SK-N-SH treated with all-trans-retinoic acid at 6 μM for 48 hours (cell line): ENCODE results near the gene C3orf22.

ENCODE experiments used
- BACH2 ChIP-seq: fragments of 250-450 bp; sonication (Bioruptor Pico); IDR thresholded peaks from 2 replicates; pipeline ENCODE4 v1.9.0; 2021; ENCODE audit warnings: mild to moderate bottlenecking, borderline replicate concordance
- CREB5 ChIP-seq: fragments of 250-450 bp; sonication (Bioruptor Pico); IDR thresholded peaks from 2 replicates; pipeline ENCODE4 v1.5.1; 2020; ENCODE audit warnings: low read depth, mild to moderate bottlenecking, moderate library complexity
- CSDC2 ChIP-seq: fragments of 250-450 bp; sonication (Bioruptor Pico); IDR thresholded peaks from 2 replicates; pipeline ENCODE4 v1.5.0; 2020; ENCODE audit warnings: mild to moderate bottlenecking, moderate library complexity
- PATZ1 ChIP-seq: fragments of 250-450 bp; sonication (Bioruptor Pico); IDR thresholded peaks from 2 replicates; pipeline ENCODE4 v1.8.0; 2020; ENCODE audit warnings: mild to moderate bottlenecking, moderate library complexity, borderline replicate concordance
- POU6F1 ChIP-seq: fragments of 250-450 bp; sonication (Bioruptor Pico); IDR thresholded peaks from 2 replicates; pipeline ENCODE4 v1.8.0; 2021; ENCODE audit warnings: low read depth, mild to moderate bottlenecking, moderate library complexity, borderline replicate concordance
- RARB ChIP-seq: fragments of 250-450 bp; sonication (Bioruptor Pico); IDR thresholded peaks from 2 replicates; pipeline ENCODE4 v1.8.0; 2021; ENCODE audit warnings: mild to moderate bottlenecking, moderate library complexity
- TCF4 ChIP-seq: fragments of 250-450 bp; sonication (Bioruptor Pico); IDR thresholded peaks from 2 replicates; pipeline ENCODE4 v1.8.0; 2021; ENCODE audit warnings: mild to moderate bottlenecking, moderate library complexity, borderline replicate concordance
- TOX ChIP-seq: fragments of 250-450 bp; sonication (Bioruptor Pico); IDR thresholded peaks from 2 replicates; pipeline ENCODE4 v1.8.0; 2021; ENCODE audit warnings: mild to moderate bottlenecking, moderate library complexity, borderline replicate concordance
- ZC3H10 ChIP-seq: fragments of 250-450 bp; sonication (Bioruptor Pico); IDR thresholded peaks from 2 replicates; pipeline ENCODE4 v1.5.1; 2021; ENCODE audit warnings: mild to moderate bottlenecking, moderate library complexity
- ZFP3 ChIP-seq: fragments of 250-450 bp; sonication (Bioruptor Pico); IDR thresholded peaks from 2 replicates; pipeline ENCODE4 v1.5.0; 2020; ENCODE audit warnings: mild to moderate bottlenecking, moderate library complexity

GRCh38 chr3:126519506-126520455 is 39.0 kb downstream of the C3orf22 start:
- TF ChIP-seq POU6F1 (CRISPR knock-in tag), result no peak
- TF ChIP-seq TCF4 (CRISPR knock-in tag), result no peak
- no peak for TF ChIP-seq RARB (CRISPR knock-in tag)
- no peak for TF ChIP-seq PATZ1 (CRISPR knock-in tag)
- no peak for TF ChIP-seq CREB5
- no peak for TF ChIP-seq TOX (CRISPR knock-in tag)
- TF ChIP-seq BACH2 (CRISPR knock-in tag), result no peak
- TF ChIP-seq ZC3H10 (CRISPR knock-in tag), result no peak
- TF ChIP-seq ZFP3 (CRISPR knock-in tag), result no peak
- TF ChIP-seq CSDC2 (CRISPR knock-in tag), result no peak
